Memory B cell (primary cell): ENCODE results near the gene C13orf42.
"Not testable (repeated sequence)": the region's sequence is repeated elsewhere in the genome, so short reads cannot be mapped to it uniquely, and the experiment has no call there.

Source experiments
- ATAC-seq: fragments of 150-1000 bp; cut with Tn5 transposase; 2 replicates; pipeline ENCODE4 v1.10.0; 2021; ENCODE audit warnings: low read depth, mild to moderate bottlenecking, moderate library complexity
- DNase-seq, 2 donors: peaks; one replicate each; pipeline ENCODE4 v3.0.0; 2022; ENCODE audit warnings: low spot score in 2 of 2
- H3K27ac Mint-ChIP-seq: one replicate; pipeline ENCODE4 v1.8.0; 2022; ENCODE audit warnings: mild to moderate bottlenecking, moderate library complexity, mixed read lengths
- H3K27me3 Mint-ChIP-seq: one replicate; pipeline ENCODE4 v1.8.0; 2022; ENCODE audit warnings: mixed read lengths
- H3K36me3 Mint-ChIP-seq: one replicate; pipeline ENCODE4 v1.8.0; 2022; ENCODE audit warnings: mild to moderate bottlenecking, mixed read lengths
- H3K4me1 Mint-ChIP-seq: one replicate; pipeline ENCODE4 v1.8.0; 2022; ENCODE audit warnings: mixed read lengths
- H3K4me3 Mint-ChIP-seq: one replicate; pipeline ENCODE4 v1.8.0; 2022; ENCODE audit warnings: mild to moderate bottlenecking, moderate library complexity, mixed read lengths
- H3K9me3 Mint-ChIP-seq: one replicate; pipeline ENCODE4 v1.8.0; 2022; ENCODE audit warnings: mixed read lengths

The C13orf42 gene

GRCh38 chr13:51137250-51137649 lies 26.2 kb upstream of the C13orf42 start:
- peaks cover 6% of the 10 kb centered on the region for H3K27me3 Mint-ChIP-seq

GRCh38 chr13:51136276-51136980 lies 25.4 kb upstream of the C13orf42 start:
- ATAC-seq (no peak), DNase-seq (no peak)
- Mint-ChIP-seq H3K9me3 (peaks cover 2% of the 10 kb centered on the region), H3K36me3 (no peaks in the 10 kb centered on the region), H3K4me3 (no peak overlapping the region), H3K27ac (no peak overlapping the region), H3K27me3 (peaks cover 6% of the 10 kb centered on the region), H3K4me1 (peaks cover 3% of the 10 kb centered on the region)

More at GRCh38 chr13:51137250-51137649, 26.2 kb upstream of the C13orf42 start:
- Mint-ChIP-seq H3K36me3 (no peaks in the 10 kb centered on the region), H3K4me1 (peaks cover 3% of the 10 kb centered on the region), H3K9me3 (peaks cover 2% of the 10 kb centered on the region), H3K27ac (no peak overlapping the region), H3K4me3 (no peak overlapping the region)
- ATAC-seq (no peak), DNase-seq (no peak)

GRCh38 chr13:51134763-51135365 lies 23.8 kb upstream of the C13orf42 start:
- ATAC-seq, result no peak
- no peak overlapping the region for H3K4me3 Mint-ChIP-seq
- peaks cover 5% of the 10 kb centered on the region for H3K9me3 Mint-ChIP-seq

GRCh38 chr13:51130348-51130747 lies 19.3 kb upstream of the C13orf42 start:
- DNase-seq (no peak), ATAC-seq (no peak)
- Mint-ChIP-seq H3K27ac (no peak overlapping the region), H3K27me3 (peaks cover 6% of the 10 kb centered on the region), H3K36me3 (no peaks in the 10 kb centered on the region), H3K4me3 (no peak overlapping the region), H3K9me3 (peaks cover 10% of the 10 kb centered on the region), H3K4me1 (peaks cover 8% of the 10 kb centered on the region)

More at GRCh38 chr13:51134763-51135365, 23.8 kb upstream of the C13orf42 start:
- no peaks in the 10 kb centered on the region for H3K36me3 Mint-ChIP-seq
- peaks cover 3% of the 10 kb centered on the region for H3K4me1 Mint-ChIP-seq
- no peak for DNase-seq
- no peak overlapping the region for H3K27ac Mint-ChIP-seq
- peaks cover 6% of the 10 kb centered on the region for H3K27me3 Mint-ChIP-seq

GRCh38 chr13:51125495-51126226 lies 14.6 kb upstream of the C13orf42 start:
- Mint-ChIP-seq H3K4me3 (no peak overlapping the region), H3K27ac (no peak overlapping the region), H3K4me1 (peaks cover 4% of the 10 kb centered on the region), H3K9me3 (peaks cover 8% of the 10 kb centered on the region), H3K36me3 (no peaks in the 10 kb centered on the region), H3K27me3 (peaks cover 9% of the 10 kb centered on the region)
- DNase-seq (peak; percentile 42 to 44), ATAC-seq (peak; percentile 97)

GRCh38 chr13:51122868-51123566 lies 11.9 kb upstream of the C13orf42 start:
- no peak overlapping the region for H3K4me3 Mint-ChIP-seq
- H3K27me3 Mint-ChIP-seq, result peaks cover 10% of the 10 kb centered on the region
- DNase-seq (no peak), ATAC-seq (no peak)
- no peaks in the 10 kb centered on the region for H3K36me3 Mint-ChIP-seq
- H3K27ac Mint-ChIP-seq, result no peak overlapping the region
- peaks cover 4% of the 10 kb centered on the region for H3K4me1 Mint-ChIP-seq
- no peaks in the 10 kb centered on the region for H3K9me3 Mint-ChIP-seq

- DNase-seq (peak in 1 of 2 donors; percentile 7), ATAC-seq (peak; percentile 18)
- H3K4me3 Mint-ChIP-seq, H3K9me3 Mint-ChIP-seq, H3K27ac Mint-ChIP-seq, H3K36me3 Mint-ChIP-seq, H3K4me1 Mint-ChIP-seq: not testable (repeated sequence)
- peaks cover 14% of the 10 kb centered on the region for H3K27me3 Mint-ChIP-seq
These were observed 9.8 kb upstream of the C13orf42 start for GRCh38 chr13:51120873-51121272.

GRCh38 chr13:51118809-51119431 lies 7.8 kb upstream of the C13orf42 start:
- H3K36me3 Mint-ChIP-seq, result no peaks in the 10 kb centered on the region
- no peaks in the 10 kb centered on the region for H3K4me1 Mint-ChIP-seq
- DNase-seq (no peak), ATAC-seq (no peak)
- H3K9me3 Mint-ChIP-seq, result peaks cover 4% of the 10 kb centered on the region
- peaks cover 22% of the 10 kb centered on the region for H3K27me3 Mint-ChIP-seq
- H3K4me3 Mint-ChIP-seq, result no peak overlapping the region
- no peak overlapping the region for H3K27ac Mint-ChIP-seq

- H3K36me3 Mint-ChIP-seq, result no peaks in the 10 kb centered on the region
- H3K27me3 Mint-ChIP-seq, result peaks cover 17% of the 10 kb centered on the region
- H3K27ac Mint-ChIP-seq, result no peak overlapping the region
- DNase-seq (no peak), ATAC-seq (no peak)
- peaks cover 4% of the 10 kb centered on the region for H3K9me3 Mint-ChIP-seq
- no peaks in the 10 kb centered on the region for H3K4me1 Mint-ChIP-seq
- no peak overlapping the region for H3K4me3 Mint-ChIP-seq
These were observed 2.9 kb upstream of the C13orf42 start for GRCh38 chr13:51113969-51114368.

- H3K27ac Mint-ChIP-seq, result no peak overlapping the region
- DNase-seq, result no peak
- H3K4me3 Mint-ChIP-seq, result no peak overlapping the region
- peaks cover 4% of the 10 kb centered on the region for H3K9me3 Mint-ChIP-seq
- no peaks in the 10 kb centered on the region for H3K36me3 Mint-ChIP-seq
- ATAC-seq, result no peak
- no peaks in the 10 kb centered on the region for H3K4me1 Mint-ChIP-seq
- H3K27me3 Mint-ChIP-seq, result peaks cover 17% of the 10 kb centered on the region
These were observed 2.3 kb upstream of the C13orf42 start for GRCh38 chr13:51113186-51113881.

- no peak overlapping the region for H3K4me3 Mint-ChIP-seq
- ATAC-seq, result no peak
- no peaks in the 10 kb centered on the region for H3K4me1 Mint-ChIP-seq
- H3K9me3 Mint-ChIP-seq, result peaks cover 2% of the 10 kb centered on the region
- H3K27ac Mint-ChIP-seq, result no peak overlapping the region
- H3K36me3 Mint-ChIP-seq, result no peaks in the 10 kb centered on the region
- no peak for DNase-seq
- peaks cover 17% of the 10 kb centered on the region for H3K27me3 Mint-ChIP-seq
These were observed 1.7 kb upstream of the C13orf42 start for GRCh38 chr13:51112771-51113170.

GRCh38 chr13:51111997-51112396 lies 923 bp upstream of the C13orf42 start:
- Mint-ChIP-seq H3K4me3 (no peak overlapping the region), H3K36me3 (no peaks in the 10 kb centered on the region), H3K4me1 (no peaks in the 10 kb centered on the region), H3K9me3 (no peaks in the 10 kb centered on the region), H3K27ac (no peak overlapping the region), H3K27me3 (peaks cover 17% of the 10 kb centered on the region)
- no peak for DNase-seq
- no peak for ATAC-seq

- Mint-ChIP-seq H3K4me1 (no peaks in the 10 kb centered on the region), H3K4me3 (no peak overlapping the region), H3K27ac (no peak overlapping the region), H3K27me3 (peaks cover 8% of the 10 kb centered on the region), H3K9me3 (no peaks in the 10 kb centered on the region), H3K36me3 (no peaks in the 10 kb centered on the region)
- ATAC-seq (no peak), DNase-seq (no peak)
These were observed 3.1 kb downstream of the C13orf42 start for GRCh38 chr13:51107996-51108395.
